GM21381 (cell line): ENCODE data around the gene TCEA3.

Experiments
- ATAC-seq: cut with Tn5 transposase; IDR thresholded peaks from one replicate; pipeline ENCODE4 v1.9.1; 2021; ENCODE audit warnings: mild to moderate bottlenecking, moderate library complexity; ENCODE audit not compliant: unreplicated experiment

The TCEA3 gene

GRCh38 chr1:23424293-23425192 lies at the start of gene TCEA3:
Gene TCEA3, minus strand, starts transcription at chr1:23424748. Its CDS starts 115 bp downstream, at chr1:23424633.
- ATAC-seq: no peak

GRCh38 chr1:23473037-23473800 lies 48.7 kb upstream of the TCEA3 start:
- no peak for ATAC-seq

GRCh38 chr1:23472351-23473036 lies 47.9 kb upstream of the TCEA3 start:
- no peak for ATAC-seq

- no peak for ATAC-seq
Observed at GRCh38 chr1:23471473-23472075, 47.0 kb upstream of the TCEA3 start.

GRCh38 chr1:23470282-23471070 lies 45.9 kb upstream of the TCEA3 start:
- ATAC-seq: no peak

GRCh38 chr1:23469372-23469982 lies 44.9 kb upstream of the TCEA3 start:
- no peak for ATAC-seq

- ATAC-seq: no peak
Observed at GRCh38 chr1:23466423-23466989, 42.0 kb upstream of the TCEA3 start.

GRCh38 chr1:23463286-23463685 lies 38.7 kb upstream of the TCEA3 start:
- ATAC-seq: no peak

GRCh38 chr1:23462766-23463165 lies 38.2 kb upstream of the TCEA3 start:
- ATAC-seq: no peak

GRCh38 chr1:23461050-23461449 lies 36.5 kb upstream of the TCEA3 start:
- no peak for ATAC-seq

- ATAC-seq: no peak
Observed at GRCh38 chr1:23460519-23460918, 36.0 kb upstream of the TCEA3 start.

GRCh38 chr1:23459338-23459757 lies 34.8 kb upstream of the TCEA3 start:
- no peak for ATAC-seq

GRCh38 chr1:23456226-23456625 lies 31.7 kb upstream of the TCEA3 start:
- ATAC-seq: no peak

- ATAC-seq: no peak
Observed at GRCh38 chr1:23453455-23454000, 29.0 kb upstream of the TCEA3 start.

- ATAC-seq: no peak
Observed at GRCh38 chr1:23452011-23452411, 27.5 kb upstream of the TCEA3 start.

- no peak for ATAC-seq
Observed at GRCh38 chr1:23451441-23451840, 26.9 kb upstream of the TCEA3 start.

GRCh38 chr1:23450894-23451293 lies 26.3 kb upstream of the TCEA3 start:
- no peak for ATAC-seq

GRCh38 chr1:23449958-23450357 lies 25.4 kb upstream of the TCEA3 start:
- ATAC-seq: no peak

GRCh38 chr1:23449306-23449705 lies 24.8 kb upstream of the TCEA3 start:
- no peak for ATAC-seq
